Muscle layer of colon (tissue), 2 donors: ENCODE measurements around the gene FGF19.

Experiments used
- H3K27ac ChIP-seq: one replicate; pipeline ENCODE4 v1.7.0; 2013; ENCODE audit warnings: low read depth, mild to moderate bottlenecking, low read length, moderate library complexity
- H3K27me3 ChIP-seq, 2 donors: one replicate each; pipeline ENCODE4 v1.7.0; 2013; ENCODE audit warnings: low read length in 2 of 2, mild to moderate bottlenecking in 2 of 2; ENCODE audit not compliant: insufficient read depth in 2 of 2, control insufficient read depth in 1 of 2
- H3K36me3 ChIP-seq: one replicate; pipeline ENCODE4 v1.7.0; 2013; ENCODE audit warnings: mild to moderate bottlenecking, low read length; ENCODE audit not compliant: insufficient read depth
- H3K4me1 ChIP-seq: one replicate; pipeline ENCODE4 v1.7.0; 2013; ENCODE audit warnings: mild to moderate bottlenecking, low read length; ENCODE audit not compliant: insufficient read depth
- H3K4me3 ChIP-seq, 2 donors: one replicate each; pipeline ENCODE4 v1.7.0; 2013; ENCODE audit warnings: low read length in 2 of 2, low read depth in 1 of 2, mild to moderate bottlenecking in 1 of 2, moderate library complexity in 1 of 2
- H3K9ac ChIP-seq: one replicate; pipeline ENCODE4 v1.7.0; 2013; ENCODE audit warnings: low read length
- H3K9me3 ChIP-seq: one replicate; pipeline ENCODE4 v1.7.0; 2013; ENCODE audit warnings: mild to moderate bottlenecking, low read length
- donor health status: abdominal sarcoma.
- donor health status: Adenocarcinoma of cecum.

FGF19 gene

DNA sequence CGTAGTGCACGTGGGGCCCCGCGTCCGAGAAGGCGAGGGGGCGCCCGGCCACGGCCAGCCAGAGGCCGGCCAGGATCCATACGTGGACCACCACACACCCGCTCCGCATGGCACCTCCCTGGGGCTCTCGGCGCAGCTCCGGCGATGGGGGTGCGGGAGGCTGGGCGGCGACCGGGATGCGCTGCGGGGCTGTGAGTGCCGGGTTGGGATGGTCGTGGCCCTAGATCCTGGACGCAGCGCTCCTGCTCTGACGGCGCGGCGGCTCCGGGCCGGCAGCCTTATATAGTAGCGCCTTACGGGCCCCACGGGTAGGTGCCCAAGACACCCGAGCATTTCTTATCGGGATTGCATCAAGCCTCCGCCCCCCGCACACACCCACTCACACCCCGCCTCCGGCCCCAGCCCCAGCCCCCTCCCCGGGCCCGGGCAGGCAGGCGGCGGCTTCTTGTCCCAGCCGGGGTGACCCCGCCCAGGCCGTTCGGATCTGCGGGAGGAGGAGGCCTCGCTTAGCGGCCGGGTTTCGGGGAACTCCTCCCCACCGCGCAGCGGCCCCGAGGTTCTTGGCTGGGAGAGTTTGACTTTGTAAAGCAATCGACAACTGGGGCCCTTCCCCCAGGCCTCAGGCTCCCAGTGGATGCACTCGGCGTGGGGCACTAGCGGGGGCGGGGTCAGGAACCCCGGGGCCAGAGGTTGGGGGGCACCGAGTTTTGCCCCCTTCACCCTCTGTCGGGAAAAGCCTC, at the start of gene FGF19:
Gene FGF19, minus strand, starts transcription at position 255 of the 740 bp plus-strand sequence. Its CDS starts 146 bp downstream, at position 109.
- Histone ChIP-seq H3K27me3 (peaks cover 11 to 61% of the 10 kb centered on the region in 2 donors), H3K27ac (no peak within 1 kb of the TSS), H3K9me3 (no peaks in the 10 kb centered on the region), H3K4me3 (no peak within 1 kb of the TSS), H3K36me3 (no peaks in the 10 kb centered on the region), H3K9ac (no peak within 1 kb of the TSS), H3K4me1 (peaks cover 4% of the 10 kb centered on the region)

- Histone ChIP-seq H3K9ac (no peak overlapping the region), H3K4me3 (no peak overlapping the region), H3K4me1 (no peaks in the 10 kb centered on the region), H3K36me3 (no peaks in the 10 kb centered on the region), H3K9me3 (no peaks in the 10 kb centered on the region), H3K27ac (no peak overlapping the region), H3K27me3 (no peaks in the 10 kb centered on the region)
These were observed 49.1 kb upstream of the FGF19 start for GRCh38 chr11:69752890-69753289.

GRCh38 chr11:69750875-69751597, 47.2 kb upstream of the FGF19 start:
- H3K27me3 ChIP-seq: peaks cover 0 to 4% of the 10 kb centered on the region in 2 donors
- H3K4me1 ChIP-seq: no peaks in the 10 kb centered on the region
- no peak overlapping the region for H3K27ac ChIP-seq

DNA sequence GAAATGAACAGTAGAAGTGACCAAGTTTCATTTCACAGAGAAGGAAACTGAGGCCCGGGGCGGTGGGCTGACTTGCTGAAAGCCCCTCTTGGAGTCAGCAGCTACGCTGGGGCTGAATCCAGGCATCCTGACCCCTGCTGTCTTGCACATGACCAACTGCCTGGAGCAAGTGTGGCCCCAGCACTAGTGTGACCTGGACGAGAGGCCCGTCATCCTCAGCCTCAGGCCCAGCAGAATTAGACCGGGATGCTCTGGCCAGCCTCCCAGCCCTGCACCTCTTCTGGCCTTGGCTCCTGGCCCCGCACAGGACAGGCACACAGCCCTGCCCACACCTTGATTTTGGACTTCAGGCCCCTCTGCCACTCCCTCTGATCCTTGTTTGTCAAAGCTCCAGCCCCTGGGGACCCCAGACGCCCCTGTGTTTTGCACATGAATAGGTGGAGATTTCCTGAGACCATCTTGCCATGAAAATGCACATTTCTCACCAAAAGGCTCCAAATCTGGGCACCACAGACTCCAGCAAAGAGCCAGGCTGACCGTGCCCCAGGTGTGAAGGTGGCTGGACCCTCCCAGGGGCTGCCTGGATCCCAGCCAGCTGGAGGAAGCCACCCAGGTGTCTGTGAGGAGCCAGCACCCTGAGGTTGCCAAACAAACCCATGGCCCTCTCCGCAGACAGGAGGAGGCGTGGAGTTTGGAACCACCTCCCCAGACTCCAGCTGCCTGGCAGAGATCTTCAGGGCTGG, 46.5 kb upstream of the FGF19 start:
- no peaks in the 10 kb centered on the region for H3K9me3 ChIP-seq
- no peak overlapping the region for H3K9ac ChIP-seq
- no peaks in the 10 kb centered on the region for H3K4me1 ChIP-seq
- no peak overlapping the region for H3K4me3 ChIP-seq
- H3K27me3 ChIP-seq: peaks cover 0 to 4% of the 10 kb centered on the region in 2 donors
- H3K27ac ChIP-seq: no peak overlapping the region
- no peaks in the 10 kb centered on the region for H3K36me3 ChIP-seq

More at GRCh38 chr11:69750875-69751597, 47.2 kb upstream of the FGF19 start:
- Histone ChIP-seq H3K36me3 (no peaks in the 10 kb centered on the region), H3K9me3 (no peaks in the 10 kb centered on the region), H3K9ac (no peak overlapping the region), H3K4me3 (no peak overlapping the region)

- no peaks in the 10 kb centered on the region for H3K36me3 ChIP-seq
- H3K4me3 ChIP-seq: no peak overlapping the region
- no peak overlapping the region for H3K27ac ChIP-seq
- peaks cover 0 to 4% of the 10 kb centered on the region in 2 donors for H3K27me3 ChIP-seq
- H3K9me3 ChIP-seq: no peaks in the 10 kb centered on the region
- no peaks in the 10 kb centered on the region for H3K4me1 ChIP-seq
- no peak overlapping the region for H3K9ac ChIP-seq
These were observed 44.8 kb upstream of the FGF19 start for GRCh38 chr11:69748637-69749036.

- Histone ChIP-seq H3K27ac (no peak overlapping the region), H3K9ac (no peak overlapping the region), H3K4me3 (no peak overlapping the region), H3K27me3 (peaks cover 0 to 4% of the 10 kb centered on the region in 2 donors), H3K4me1 (no peaks in the 10 kb centered on the region), H3K36me3 (no peaks in the 10 kb centered on the region), H3K9me3 (no peaks in the 10 kb centered on the region)
These were observed 43.2 kb upstream of the FGF19 start for GRCh38 chr11:69746752-69747742.

GRCh38 chr11:69746140-69746539, 42.3 kb upstream of the FGF19 start:
- no peaks in the 10 kb centered on the region for H3K9me3 ChIP-seq
- H3K27me3 ChIP-seq: peaks cover 0 to 4% of the 10 kb centered on the region in 2 donors
- H3K4me3 ChIP-seq: no peak overlapping the region
- H3K4me1 ChIP-seq: no peaks in the 10 kb centered on the region
- H3K27ac ChIP-seq: no peak overlapping the region
- H3K9ac ChIP-seq: no peak overlapping the region
- no peaks in the 10 kb centered on the region for H3K36me3 ChIP-seq

GRCh38 chr11:69745201-69745600, 41.4 kb upstream of the FGF19 start:
- H3K27ac ChIP-seq: no peak overlapping the region
- H3K27me3 ChIP-seq: peaks cover 0 to 4% of the 10 kb centered on the region in 2 donors
- H3K9ac ChIP-seq: no peak overlapping the region
- no peaks in the 10 kb centered on the region for H3K36me3 ChIP-seq
- no peaks in the 10 kb centered on the region for H3K9me3 ChIP-seq
- no peak overlapping the region for H3K4me3 ChIP-seq
- H3K4me1 ChIP-seq: no peaks in the 10 kb centered on the region

GRCh38 chr11:69744435-69744834, 40.6 kb upstream of the FGF19 start:
- no peaks in the 10 kb centered on the region for H3K4me1 ChIP-seq
- no peak overlapping the region for H3K9ac ChIP-seq
- H3K27ac ChIP-seq: no peak overlapping the region
- no peaks in the 10 kb centered on the region for H3K36me3 ChIP-seq
- no peaks in the 10 kb centered on the region for H3K9me3 ChIP-seq
- H3K4me3 ChIP-seq: no peak overlapping the region
- H3K27me3 ChIP-seq: peaks cover 0 to 4% of the 10 kb centered on the region in 2 donors

GRCh38 chr11:69734841-69735240, 31.0 kb upstream of the FGF19 start:
- no peaks in the 10 kb centered on the region for H3K36me3 ChIP-seq
- H3K4me1 ChIP-seq: no peaks in the 10 kb centered on the region
- peaks cover 4% of the 10 kb centered on the region for H3K9me3 ChIP-seq
- H3K4me3 ChIP-seq: no peak overlapping the region
- H3K27ac ChIP-seq: no peak overlapping the region
- H3K27me3 ChIP-seq: peaks cover 0 to 7% of the 10 kb centered on the region in 2 donors
- no peak overlapping the region for H3K9ac ChIP-seq
